HG03342 (cell line): Measurements from ENCODE around the gene SLC25A43.

Experiments
- ATAC-seq: cut with Tn5 transposase; IDR thresholded peaks from one replicate; pipeline ENCODE4 v1.9.1; 2021; ENCODE audit warnings: mild to moderate bottlenecking, moderate library complexity; ENCODE audit not compliant: unreplicated experiment

The SLC25A43 gene

GRCh38 chrX:119495734-119496726 lies 96.9 kb downstream of the SLC25A43 start:
- no peak for ATAC-seq

- ATAC-seq, result no peak
Measured at GRCh38 chrX:119497185-119497584, 98.0 kb downstream of the SLC25A43 start.

GRCh38 chrX:119500061-119500800 lies 101.1 kb downstream of the SLC25A43 start:
- no peak for ATAC-seq

GRCh38 chrX:119501511-119502148 lies 102.5 kb downstream of the SLC25A43 start:
- no peak for ATAC-seq

GRCh38 chrX:119502727-119503483 lies 103.8 kb downstream of the SLC25A43 start:
- ATAC-seq, result no peak

- no peak for ATAC-seq
Measured at GRCh38 chrX:119503484-119503861, 104.3 kb downstream of the SLC25A43 start.
